ENCODE measurements around the gene ALDH5A1. TPM values are rescaled to one million over a fixed set of nuclear protein-coding genes. Genes with fewer than 3 reads are reported as not detected.
A peak's percentile ranks its signal among the peaks of the same experiment; 100 is the strongest.

The ALDH5A1 gene
- total and polyA plus RNA-seq, 2 of the 13 experiments (the other 11 are each of a cell fraction or from before 2014, with no cell fraction given), result 12.8 to 32.5 TPM

GRCh38 chr6:24565196-24565595, 70.4 kb downstream of the ALDH5A1 start (continued):
- TF ChIP-seq, protein P1, sequence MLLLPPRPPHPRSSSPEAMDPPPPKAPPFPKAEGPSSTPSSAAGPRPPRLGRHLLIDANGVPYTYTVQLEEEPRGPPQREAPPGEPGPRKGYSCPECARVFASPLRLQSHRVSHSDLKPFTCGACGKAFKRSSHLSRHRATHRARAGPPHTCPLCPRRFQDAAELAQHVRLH (CRISPR knock-in tag; IDR thresholded peaks at IDR 0.05; ENCODE audit: borderline replicate concordance, low read depth), result no peak
- TF ChIP-seq EED (CRISPR knock-in tag; IDR thresholded peaks at IDR 0.05) (no peak), GZF1 (CRISPR knock-in tag; IDR thresholded peaks at IDR 0.05) (no peak), CBFB (CRISPR knock-in tag; IDR thresholded peaks at IDR 0.05) (no peak), PCBP2 (optimal IDR thresholded peaks at IDR 0.05; ENCODE audit: low read depth, low read length, poor library complexity, severe bottlenecking) (no peak), REPIN1 (CRISPR knock-in tag; IDR thresholded peaks at IDR 0.05; ENCODE audit: borderline replicate concordance, low read depth) (no peak), NFIC (IDR thresholded peaks at IDR 0.05; ENCODE audit: low read length) (no peak), ZBTB1 (CRISPR knock-in tag; IDR thresholded peaks at IDR 0.05; ENCODE audit: borderline replicate concordance) (no peak)

GRCh38 chr6:24566020-24566767, 71.4 kb downstream of the ALDH5A1 start:
- Histone ChIP-seq H3K4me3 (replicated peaks in 1 of 3; ENCODE audit: insufficient read depth in 1 of 3, low read depth in 2 of 3, low read length in 3 of 3) (no peak overlapping the region), H4K20me1 (ENCODE audit: insufficient read depth, low read length) (no peaks in the 10 kb centered on the region), H3K9ac (ENCODE audit: insufficient read depth, low read depth, low read length) (no peak overlapping the region), H3K79me2 (ENCODE audit: insufficient read depth, low read length) (no peaks in the 10 kb centered on the region), H3K4me1 (ENCODE audit: insufficient read depth, low read length) (peaks cover 40% of the 10 kb centered on the region), H3K27me3 (ENCODE audit: control insufficient read depth in 1 of 2, insufficient read depth in 2 of 2, low read length in 2 of 2) (peaks cover 2 to 8% of the 10 kb centered on the region in 2 experiments; a peak in 2 of 5 replicates), H3K36me3 (replicated peaks in 1 of 2; ENCODE audit: control insufficient read depth in 1 of 2, insufficient read depth in 2 of 2, low read length in 2 of 2) (no peaks in the 10 kb centered on the region), H3K27ac (ENCODE audit: extremely low read length, insufficient read depth, low read length) (no peak overlapping the region), H3K9me3 (ENCODE audit: low read length) (no peaks in the 10 kb centered on the region), H2AFZ (ENCODE audit: low read length) (no peak overlapping the region), H3K4me2 (ENCODE audit: low read depth, low read length) (no peak overlapping the region; the same call in 1 of the 2 replicates)
- ChIA-PET POLR2A (no interaction called here), CTCF (ENCODE audit: low intra/inter-chr PET ratio, low total read pairs) (no interaction called here)
- no TSS peak for BruUV-seq (replicated peaks)
- ATAC-seq (peak; percentile 45), FAIRE-seq (no peak), DNase-seq (ENCODE audit: low spot score) (peak; percentile 30)
- intact Hi-C loops (cut with micrococcal nuclease; ENCODE audit: unreplicated experiment), result no loop called here
- 24% methylated on average over 5 of the region's 5 CpGs for WGBS (ENCODE audit: low lambda C conversion rate)
- in situ Hi-C loops (cut with HindIII; ENCODE audit: extremely low pct_ligation_motif_present, low pct_unique_long_range_greater_than_20kb), result no loop called here
- TF ChIP-seq, protein P2, sequence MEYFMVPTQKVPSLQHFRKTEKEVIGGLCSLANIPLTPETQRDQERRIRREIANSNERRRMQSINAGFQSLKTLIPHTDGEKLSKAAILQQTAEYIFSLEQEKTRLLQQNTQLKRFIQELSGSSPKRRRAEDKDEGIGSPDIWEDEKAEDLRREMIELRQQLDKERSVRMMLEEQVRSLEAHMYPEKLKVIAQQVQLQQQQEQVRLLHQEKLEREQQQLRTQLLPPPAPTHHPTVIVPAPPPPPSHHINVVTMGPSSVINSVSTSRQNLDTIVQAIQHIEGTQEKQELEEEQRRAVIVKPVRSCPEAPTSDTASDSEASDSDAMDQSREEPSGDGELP (IDR thresholded peaks at IDR 0.05; ENCODE audit: borderline replicate concordance, low read depth), result peak; percentile 41; the same call in 1 of the 2 replicates
- TF ChIP-seq ZBTB3 (CRISPR knock-in tag; IDR thresholded peaks at IDR 0.05; ENCODE audit: borderline replicate concordance, low read depth) (no peak), HNF4A (CRISPR knock-in tag; IDR thresholded peaks at IDR 0.05) (peak; percentile 50)
- TF ChIP-seq, protein P3, sequence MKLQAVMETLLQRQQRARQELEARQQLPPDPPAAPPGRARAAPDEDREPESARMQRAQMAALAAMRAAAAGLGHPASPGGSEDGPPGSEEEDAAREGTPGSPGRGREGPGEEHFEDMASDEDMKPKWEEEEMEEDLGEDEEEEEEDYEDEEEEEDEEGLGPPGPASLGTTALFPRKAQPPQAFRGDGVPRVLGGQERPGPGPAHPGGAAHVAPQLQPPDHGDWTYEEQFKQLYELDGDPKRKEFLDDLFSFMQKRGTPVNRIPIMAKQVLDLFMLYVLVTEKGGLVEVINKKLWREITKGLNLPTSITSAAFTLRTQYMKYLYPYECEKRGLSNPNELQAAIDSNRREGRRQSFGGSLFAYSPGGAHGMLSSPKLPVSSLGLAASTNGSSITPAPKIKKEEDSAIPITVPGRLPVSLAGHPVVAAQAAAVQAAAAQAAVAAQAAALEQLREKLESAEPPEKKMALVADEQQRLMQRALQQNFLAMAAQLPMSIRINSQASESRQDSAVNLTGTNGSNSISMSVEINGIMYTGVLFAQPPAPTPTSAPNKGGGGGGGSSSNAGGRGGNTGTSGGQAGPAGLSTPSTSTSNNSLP (IDR thresholded peaks at IDR 0.05; ENCODE audit: low read depth, low read length), result 0 out of 2 replicates have a peak, but pooled peaks have one; percentile 30

Measured in HepG2 (cell line).